ENCODE results near the gene FAM72D.
"Not testable (repeated sequence)": the region's sequence is repeated elsewhere in the genome, so short reads cannot be mapped to it uniquely, and the experiment has no call there.

FAM72D gene

GRCh38 chr1:145157715-145158114 lies 61.9 kb downstream of the FAM72D start:
- H3K4me3 Mint-ChIP-seq; H3K27me3 Mint-ChIP-seq (ENCODE audit: low read depth); H3K4me1 Mint-ChIP-seq (ENCODE audit: low read depth); H3K27ac Mint-ChIP-seq; H3K9me3 Mint-ChIP-seq; H3K36me3 Mint-ChIP-seq (ENCODE audit: low read depth): not testable (repeated sequence)

- H3K36me3 Mint-ChIP-seq (ENCODE audit: low read depth); H3K27ac Mint-ChIP-seq; H3K9me3 Mint-ChIP-seq; H3K27me3 Mint-ChIP-seq (ENCODE audit: low read depth); H3K4me3 Mint-ChIP-seq; H3K4me1 Mint-ChIP-seq (ENCODE audit: low read depth): not testable (repeated sequence)
Observed at GRCh38 chr1:145161046-145161752, 65.4 kb downstream of the FAM72D start.

Data from T-helper 1 cell treated with Interleukin-12 subunit alpha and Interleukin-12 subunit beta and Interleukin-4 antibody, amounts not matched to agents 30 μg/mL and 1 μg/mL, for 36 hours (primary cell).